HG03521 (cell line): ENCODE data around the gene THBS3.
"Not testable (repeated sequence)": the region's sequence is repeated elsewhere in the genome, so short reads cannot be mapped to it uniquely, and the experiment has no call there.

ENCODE experiments used
- ATAC-seq: cut with Tn5 transposase; IDR thresholded peaks from one replicate; pipeline ENCODE4 v1.9.1; 2021; ENCODE audit warnings: mild to moderate bottlenecking, moderate library complexity; ENCODE audit not compliant: unreplicated experiment

THBS3 gene

DNA sequence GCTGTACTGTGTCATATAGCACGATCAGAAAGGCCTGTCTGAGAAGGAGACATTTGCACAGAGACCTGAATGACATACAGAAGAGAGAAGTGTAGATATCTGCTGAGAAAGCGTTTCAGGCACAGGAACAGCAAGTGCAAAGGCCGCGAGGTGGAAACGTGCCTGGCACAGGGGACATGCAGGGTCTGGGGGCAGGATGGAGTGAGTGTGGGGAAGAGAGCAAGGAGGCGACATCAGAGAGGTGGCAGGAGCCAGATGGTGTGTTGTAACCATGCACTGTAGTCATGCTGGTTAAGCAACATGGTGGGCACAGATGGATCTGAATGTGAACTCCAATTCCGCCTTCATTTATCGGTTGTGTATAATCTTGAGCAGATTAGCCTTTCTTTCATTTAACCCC lies 47.6 kb downstream of the THBS3 start:
- ATAC-seq = no peak

GRCh38 chr1:155158991-155159390 lies 48.7 kb downstream of the THBS3 start:
- ATAC-seq = no peak

DNA sequence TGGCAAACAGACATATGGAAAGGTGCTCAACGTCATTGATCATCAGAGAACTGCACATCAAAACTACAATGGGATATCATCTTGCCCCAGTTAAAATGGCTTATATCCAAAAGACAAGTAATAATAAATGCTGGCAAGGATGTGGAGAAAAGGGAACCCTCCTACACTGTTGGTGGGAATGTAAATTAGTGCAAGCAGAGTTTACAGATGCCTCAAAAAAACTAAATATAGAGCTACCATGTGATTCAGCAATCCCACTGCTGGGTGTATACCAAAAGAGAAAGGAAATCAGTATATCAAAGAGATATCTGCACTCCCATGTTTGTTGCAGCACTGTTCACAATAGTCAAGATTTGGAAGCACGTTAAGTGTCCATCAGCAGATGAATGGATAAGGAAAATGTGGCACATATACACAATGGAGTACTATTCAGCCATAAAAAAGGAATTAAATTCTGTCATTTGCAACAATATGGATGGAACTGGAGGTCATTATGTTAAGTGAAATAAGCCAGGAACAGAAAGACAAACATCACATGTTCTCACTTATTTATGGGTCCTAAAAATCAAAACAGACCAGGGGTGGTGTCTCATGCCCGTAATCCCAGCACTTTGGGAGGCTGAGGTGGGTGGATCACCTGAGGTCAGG lies 51.6 kb downstream of the THBS3 start:
- ATAC-seq = not testable (repeated sequence)
